NB4 (cell line): ENCODE results near the gene SNUPN.

Experiments
- DNase-seq: peaks from one replicate; pipeline ENCODE4 v3.0.0; 2010; ENCODE audit warnings: low read depth
- H3K4me3 ChIP-seq: one replicate; pipeline ENCODE4 v1.5.1; 2011; ENCODE audit warnings: mild to moderate bottlenecking, low read depth, low read length, moderate library complexity
- MYC ChIP-seq: IDR thresholded peaks from 2 replicates; pipeline ENCODE4 v1.6.1; 2011; ENCODE audit warnings: low read depth, low read length
- POLR2A ChIP-seq: IDR thresholded peaks from 2 replicates; pipeline ENCODE4 v1.6.1; 2011; ENCODE audit warnings: mild to moderate bottlenecking; ENCODE audit not compliant: insufficient read length; ENCODE audit errors: extremely low read depth
- TF ChIP-seq, protein P1 (sequence below): IDR thresholded peaks from one replicate; pipeline ENCODE4 v1.5.1; 2012; ENCODE audit warnings: low read depth, low read length
- TF ChIP-seq, protein P2 (sequence below): IDR thresholded peaks from 2 replicates; pipeline ENCODE4 v1.6.1; 2011; ENCODE audit warnings: low read depth, low read length

SNUPN gene

GRCh38 chr15:75646112-75646943 is 20.8 kb upstream of the SNUPN start:
- TF ChIP-seq, protein P1, sequence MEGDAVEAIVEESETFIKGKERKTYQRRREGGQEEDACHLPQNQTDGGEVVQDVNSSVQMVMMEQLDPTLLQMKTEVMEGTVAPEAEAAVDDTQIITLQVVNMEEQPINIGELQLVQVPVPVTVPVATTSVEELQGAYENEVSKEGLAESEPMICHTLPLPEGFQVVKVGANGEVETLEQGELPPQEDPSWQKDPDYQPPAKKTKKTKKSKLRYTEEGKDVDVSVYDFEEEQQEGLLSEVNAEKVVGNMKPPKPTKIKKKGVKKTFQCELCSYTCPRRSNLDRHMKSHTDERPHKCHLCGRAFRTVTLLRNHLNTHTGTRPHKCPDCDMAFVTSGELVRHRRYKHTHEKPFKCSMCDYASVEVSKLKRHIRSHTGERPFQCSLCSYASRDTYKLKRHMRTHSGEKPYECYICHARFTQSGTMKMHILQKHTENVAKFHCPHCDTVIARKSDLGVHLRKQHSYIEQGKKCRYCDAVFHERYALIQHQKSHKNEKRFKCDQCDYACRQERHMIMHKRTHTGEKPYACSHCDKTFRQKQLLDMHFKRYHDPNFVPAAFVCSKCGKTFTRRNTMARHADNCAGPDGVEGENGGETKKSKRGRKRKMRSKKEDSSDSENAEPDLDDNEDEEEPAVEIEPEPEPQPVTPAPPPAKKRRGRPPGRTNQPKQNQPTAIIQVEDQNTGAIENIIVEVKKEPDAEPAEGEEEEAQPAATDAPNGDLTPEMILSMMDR, result no peak
- TF ChIP-seq MYC (no peak), POLR2A (no peak)
- TF ChIP-seq, protein P2, sequence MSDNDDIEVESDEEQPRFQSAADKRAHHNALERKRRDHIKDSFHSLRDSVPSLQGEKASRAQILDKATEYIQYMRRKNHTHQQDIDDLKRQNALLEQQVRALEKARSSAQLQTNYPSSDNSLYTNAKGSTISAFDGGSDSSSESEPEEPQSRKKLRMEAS, result no peak
- peak overlapping the region; percentile 61 for H3K4me3 ChIP-seq

GRCh38 chr15:75644376-75644775 is 18.9 kb upstream of the SNUPN start:
- no peak overlapping the region for H3K4me3 ChIP-seq
- no peak for TF ChIP-seq MYC
- TF ChIP-seq, protein P1, result no peak
- TF ChIP-seq, protein P2, result no peak
- TF ChIP-seq POLR2A, result no peak
- DNase-seq, result no peak

More at GRCh38 chr15:75646112-75646943, 20.8 kb upstream of the SNUPN start:
- DNase-seq, result no peak

DNA sequence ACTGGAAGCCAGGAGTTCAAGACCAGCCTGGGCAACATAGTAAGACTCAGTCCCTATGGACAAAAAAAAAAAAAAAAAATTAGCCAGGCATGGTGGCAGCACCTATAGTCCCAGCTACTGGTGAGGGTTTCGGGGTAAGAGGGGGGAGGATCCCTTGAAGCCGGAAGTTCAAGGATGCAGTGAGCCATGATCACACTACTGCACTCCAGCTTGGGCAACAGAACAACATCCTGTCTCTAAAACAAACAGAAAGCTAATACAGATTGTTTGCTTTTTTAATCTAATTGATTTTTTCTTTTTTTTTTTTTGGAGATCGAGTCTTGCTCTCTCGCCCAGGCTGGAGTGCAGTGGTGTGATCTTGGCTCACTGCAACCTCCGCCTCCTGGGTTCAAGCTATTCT is 16.1 kb upstream of the SNUPN start:
- DNase-seq, result no peak
- TF ChIP-seq, protein P1, result no peak
- TF ChIP-seq, protein P2, result no peak
- TF ChIP-seq MYC, result no peak
- H3K4me3 ChIP-seq, result no peak overlapping the region

- TF ChIP-seq, protein P1, result no peak
- TF ChIP-seq POLR2A (no peak), MYC (no peak)
- TF ChIP-seq, protein P2, result no peak
- DNase-seq, result no peak
- H3K4me3 ChIP-seq, result peak overlapping the region; percentile 59
Measured at GRCh38 chr15:75641179-75641503, 15.6 kb upstream of the SNUPN start.

DNA sequence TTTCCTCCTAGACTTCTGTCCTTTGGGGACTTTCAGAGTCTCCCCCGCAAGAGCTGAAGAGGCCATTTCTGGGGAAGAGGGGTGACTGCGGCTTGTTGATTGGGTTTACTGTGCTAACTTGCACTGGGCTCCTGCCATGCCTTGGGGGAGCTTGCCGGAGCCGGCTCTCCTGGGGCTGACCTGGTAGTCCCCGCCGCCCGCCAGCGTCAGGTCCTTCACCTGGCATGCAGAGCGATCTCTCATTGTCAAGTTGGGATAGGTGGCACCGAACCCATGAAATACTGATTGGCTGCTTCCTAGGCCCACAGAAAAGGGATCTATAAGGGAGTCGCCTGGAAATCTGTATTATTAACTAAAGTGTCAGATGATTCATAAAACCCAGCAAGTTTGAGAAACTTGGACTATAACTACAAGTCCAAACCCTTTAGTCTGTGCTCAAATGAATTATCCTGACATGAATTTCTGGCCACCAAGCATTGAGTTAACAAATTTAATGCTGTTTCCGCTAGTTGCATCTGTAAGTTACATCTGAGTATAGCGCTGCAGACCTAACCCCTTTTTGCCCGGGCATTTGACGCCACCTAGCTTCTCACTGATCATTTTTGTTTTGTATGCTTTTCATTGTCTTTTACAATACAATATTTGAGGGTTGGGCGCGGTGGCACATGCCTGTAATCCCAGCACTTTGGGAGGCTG is 15.1 kb upstream of the SNUPN start:
- peak overlapping the region; percentile 59 for H3K4me3 ChIP-seq
- DNase-seq, result peak; percentile 90
- TF ChIP-seq MYC (peak; percentile 78), POLR2A (no peak)
- TF ChIP-seq, protein P1, result peak; percentile 37
- TF ChIP-seq, protein P2, result peak; percentile 57; the same call in 1 of the 2 replicates
